Measurements from ENCODE around the gene MPZL2.

Gene MPZL2

GRCh38 chr11:118272001-118272400 is 7.9 kb upstream of the MPZL2 start:
- no peaks in the 10 kb centered on the region for H3K4me1 ChIP-seq (ENCODE audit: insufficient read depth, insufficient read length)
- no peak overlapping the region for H3K4me3 ChIP-seq (ENCODE audit: insufficient read length, low read depth)
- no peak overlapping the region for H3K9ac ChIP-seq (ENCODE audit: insufficient read length, low read depth)
- TF ChIP-seq SUZ12 (IDR thresholded peaks at IDR 0.05; ENCODE audit: extremely low read depth, insufficient read depth, insufficient read length) (no peak), ZNF274 (IDR thresholded peaks at IDR 0.05; ENCODE audit: low read depth, low read length) (no peak), YY1 (IDR thresholded peaks at IDR 0.05; ENCODE audit: insufficient read depth, insufficient read length) (no peak)
- H3K9me3 ChIP-seq (ENCODE audit: insufficient read depth, low read length): no peaks in the 10 kb centered on the region
- no peak for DNase-seq (ENCODE audit: low read depth, low spot score)
- H3K36me3 ChIP-seq (ENCODE audit: insufficient read depth, insufficient read length, low read length): no peaks in the 10 kb centered on the region
- peaks cover 7% of the 10 kb centered on the region for H3K27me3 ChIP-seq (ENCODE audit: insufficient read depth, insufficient read length)

- peaks cover 4% of the 10 kb centered on the region for H3K4me1 ChIP-seq (ENCODE audit: insufficient read depth, insufficient read length)
- DNase-seq (ENCODE audit: low read depth, low spot score): no peak
- no peak overlapping the region for H3K4me3 ChIP-seq (ENCODE audit: insufficient read length, low read depth)
- H3K9me3 ChIP-seq (ENCODE audit: insufficient read depth, low read length): no peaks in the 10 kb centered on the region
- no peak overlapping the region for H3K9ac ChIP-seq (ENCODE audit: insufficient read length, low read depth)
- peaks cover 30% of the 10 kb centered on the region for H3K27me3 ChIP-seq (ENCODE audit: insufficient read depth, insufficient read length)
- no peaks in the 10 kb centered on the region for H3K36me3 ChIP-seq (ENCODE audit: insufficient read depth, insufficient read length, low read length)
- TF ChIP-seq SUZ12 (IDR thresholded peaks at IDR 0.05; ENCODE audit: extremely low read depth, insufficient read depth, insufficient read length): no peak
- TF ChIP-seq YY1 (IDR thresholded peaks at IDR 0.05; ENCODE audit: insufficient read depth, insufficient read length): no peak
- TF ChIP-seq ZNF274 (IDR thresholded peaks at IDR 0.05; ENCODE audit: low read depth, low read length): no peak
These were observed 3.4 kb upstream of the MPZL2 start for GRCh38 chr11:118267486-118267885.

GRCh38 chr11:118265954-118266353 is 1.9 kb upstream of the MPZL2 start:
- Histone ChIP-seq H3K9me3 (ENCODE audit: insufficient read depth, low read length) (no peaks in the 10 kb centered on the region), H3K36me3 (ENCODE audit: insufficient read depth, insufficient read length, low read length) (no peaks in the 10 kb centered on the region), H3K4me1 (ENCODE audit: insufficient read depth, insufficient read length) (peaks cover 4% of the 10 kb centered on the region), H3K27me3 (ENCODE audit: insufficient read depth, insufficient read length) (peaks cover 35% of the 10 kb centered on the region), H3K9ac (ENCODE audit: insufficient read length, low read depth) (no peak overlapping the region), H3K4me3 (ENCODE audit: insufficient read length, low read depth) (no peak overlapping the region)
- no peak for DNase-seq (ENCODE audit: low read depth, low spot score)
- TF ChIP-seq SUZ12 (IDR thresholded peaks at IDR 0.05; ENCODE audit: extremely low read depth, insufficient read depth, insufficient read length) (no peak), ZNF274 (IDR thresholded peaks at IDR 0.05; ENCODE audit: low read depth, low read length) (no peak)

GRCh38 chr11:118264569-118265465 is 720 bp upstream of the MPZL2 start:
- Histone ChIP-seq H3K9me3 (ENCODE audit: insufficient read depth, low read length) (no peaks in the 10 kb centered on the region), H3K9ac (ENCODE audit: insufficient read length, low read depth) (peak overlapping the region; percentile 75), H3K27me3 (ENCODE audit: insufficient read depth, insufficient read length) (peaks cover 35% of the 10 kb centered on the region), H3K4me1 (ENCODE audit: insufficient read depth, insufficient read length) (peaks cover 4% of the 10 kb centered on the region), H3K4me3 (ENCODE audit: insufficient read length, low read depth) (peak overlapping the region; percentile 37), H3K36me3 (ENCODE audit: insufficient read depth, insufficient read length, low read length) (no peaks in the 10 kb centered on the region)
- TF ChIP-seq YY1 (IDR thresholded peaks at IDR 0.05; ENCODE audit: insufficient read depth, insufficient read length): no peak
- no peak for TF ChIP-seq ZNF274 (IDR thresholded peaks at IDR 0.05; ENCODE audit: low read depth, low read length)
- no peak for TF ChIP-seq SUZ12 (IDR thresholded peaks at IDR 0.05; ENCODE audit: extremely low read depth, insufficient read depth, insufficient read length)
- DNase-seq (ENCODE audit: low read depth, low spot score): peak; percentile 32

- no peak overlapping the region for H3K9ac ChIP-seq (ENCODE audit: insufficient read length, low read depth)
- peaks cover 35% of the 10 kb centered on the region for H3K27me3 ChIP-seq (ENCODE audit: insufficient read depth, insufficient read length)
- no peak for DNase-seq (ENCODE audit: low read depth, low spot score)
- H3K4me1 ChIP-seq (ENCODE audit: insufficient read depth, insufficient read length): peaks cover 4% of the 10 kb centered on the region
- TF ChIP-seq SUZ12 (IDR thresholded peaks at IDR 0.05; ENCODE audit: extremely low read depth, insufficient read depth, insufficient read length): no peak
- TF ChIP-seq ZNF274 (IDR thresholded peaks at IDR 0.05; ENCODE audit: low read depth, low read length): no peak
- no peak for TF ChIP-seq YY1 (IDR thresholded peaks at IDR 0.05; ENCODE audit: insufficient read depth, insufficient read length)
- no peaks in the 10 kb centered on the region for H3K9me3 ChIP-seq (ENCODE audit: insufficient read depth, low read length)
- H3K36me3 ChIP-seq (ENCODE audit: insufficient read depth, insufficient read length, low read length): no peaks in the 10 kb centered on the region
- H3K4me3 ChIP-seq (ENCODE audit: insufficient read length, low read depth): peak overlapping the region; percentile 37
These were observed 985 bp downstream of the MPZL2 start for GRCh38 chr11:118263112-118263511.

GRCh38 chr11:118260353-118260752 is 3.7 kb downstream of the MPZL2 start:
- H3K36me3 ChIP-seq (ENCODE audit: insufficient read depth, insufficient read length, low read length): no peaks in the 10 kb centered on the region
- TF ChIP-seq SUZ12 (IDR thresholded peaks at IDR 0.05; ENCODE audit: extremely low read depth, insufficient read depth, insufficient read length) (no peak), ZNF274 (IDR thresholded peaks at IDR 0.05; ENCODE audit: low read depth, low read length) (no peak), YY1 (IDR thresholded peaks at IDR 0.05; ENCODE audit: insufficient read depth, insufficient read length) (no peak)
- peaks cover 2% of the 10 kb centered on the region for H3K4me1 ChIP-seq (ENCODE audit: insufficient read depth, insufficient read length)
- H3K9me3 ChIP-seq (ENCODE audit: insufficient read depth, low read length): no peaks in the 10 kb centered on the region
- no peak overlapping the region for H3K9ac ChIP-seq (ENCODE audit: insufficient read length, low read depth)
- H3K27me3 ChIP-seq (ENCODE audit: insufficient read depth, insufficient read length): peaks cover 17% of the 10 kb centered on the region
- no peak overlapping the region for H3K4me3 ChIP-seq (ENCODE audit: insufficient read length, low read depth)
- no peak for DNase-seq (ENCODE audit: low read depth, low spot score)

GRCh38 chr11:118259138-118259537 is 5.0 kb downstream of the MPZL2 start:
- TF ChIP-seq SUZ12 (IDR thresholded peaks at IDR 0.05; ENCODE audit: extremely low read depth, insufficient read depth, insufficient read length) (no peak), ZNF274 (IDR thresholded peaks at IDR 0.05; ENCODE audit: low read depth, low read length) (no peak), YY1 (IDR thresholded peaks at IDR 0.05; ENCODE audit: insufficient read depth, insufficient read length) (no peak)
- Histone ChIP-seq H3K9ac (ENCODE audit: insufficient read length, low read depth) (no peak overlapping the region), H3K36me3 (ENCODE audit: insufficient read depth, insufficient read length, low read length) (no peaks in the 10 kb centered on the region)

More at GRCh38 chr11:118259138-118259537, 5.0 kb downstream of the MPZL2 start:
- H3K4me3 ChIP-seq (ENCODE audit: insufficient read length, low read depth): no peak overlapping the region
- no peaks in the 10 kb centered on the region for H3K4me1 ChIP-seq (ENCODE audit: insufficient read depth, insufficient read length)
- H3K27me3 ChIP-seq (ENCODE audit: insufficient read depth, insufficient read length): peaks cover 10% of the 10 kb centered on the region
- H3K9me3 ChIP-seq (ENCODE audit: insufficient read depth, low read length): no peaks in the 10 kb centered on the region
- no peak for DNase-seq (ENCODE audit: low read depth, low spot score)
